ENCODE results near the gene TREML4.

The TREML4 gene

DNA sequence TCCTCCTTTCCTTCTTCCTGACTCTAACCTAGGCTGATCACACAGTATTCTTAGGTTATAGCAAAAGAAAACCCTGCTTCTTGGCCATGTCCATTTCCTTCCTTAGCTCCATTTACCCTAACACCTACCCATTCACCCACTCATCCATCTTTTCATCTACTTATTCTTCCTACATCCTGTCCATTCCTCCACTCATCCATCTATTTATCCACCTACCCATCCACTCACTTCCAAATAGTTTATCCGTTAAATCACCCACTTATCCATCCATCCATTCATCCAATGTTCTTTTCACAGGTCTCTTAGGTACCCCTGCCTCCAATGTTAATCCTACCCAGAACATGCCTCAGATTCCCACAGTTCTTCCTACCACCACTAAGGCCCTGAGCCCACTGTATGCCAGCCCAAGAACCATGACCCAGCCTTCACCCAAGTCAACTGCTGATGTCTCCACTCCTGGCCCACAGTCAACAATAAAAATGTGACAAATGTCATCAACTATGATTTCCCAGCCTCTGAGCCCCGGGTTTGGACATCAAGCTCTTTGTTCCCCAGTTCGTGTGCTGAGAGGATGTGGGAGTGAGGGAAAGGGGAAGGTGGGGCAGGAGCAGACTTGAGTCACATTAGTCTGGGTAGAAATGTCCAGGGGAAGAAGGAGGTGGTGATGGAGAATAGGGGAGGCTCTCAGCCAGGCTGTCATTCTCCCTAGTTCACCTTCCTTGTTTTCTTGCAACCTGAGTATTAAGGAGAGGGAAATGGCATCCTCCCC, 24.4 kb downstream of the TREML4 start:
- DNase-seq (ENCODE audit: low spot score): no peak
- TF ChIP-seq, protein P1, sequence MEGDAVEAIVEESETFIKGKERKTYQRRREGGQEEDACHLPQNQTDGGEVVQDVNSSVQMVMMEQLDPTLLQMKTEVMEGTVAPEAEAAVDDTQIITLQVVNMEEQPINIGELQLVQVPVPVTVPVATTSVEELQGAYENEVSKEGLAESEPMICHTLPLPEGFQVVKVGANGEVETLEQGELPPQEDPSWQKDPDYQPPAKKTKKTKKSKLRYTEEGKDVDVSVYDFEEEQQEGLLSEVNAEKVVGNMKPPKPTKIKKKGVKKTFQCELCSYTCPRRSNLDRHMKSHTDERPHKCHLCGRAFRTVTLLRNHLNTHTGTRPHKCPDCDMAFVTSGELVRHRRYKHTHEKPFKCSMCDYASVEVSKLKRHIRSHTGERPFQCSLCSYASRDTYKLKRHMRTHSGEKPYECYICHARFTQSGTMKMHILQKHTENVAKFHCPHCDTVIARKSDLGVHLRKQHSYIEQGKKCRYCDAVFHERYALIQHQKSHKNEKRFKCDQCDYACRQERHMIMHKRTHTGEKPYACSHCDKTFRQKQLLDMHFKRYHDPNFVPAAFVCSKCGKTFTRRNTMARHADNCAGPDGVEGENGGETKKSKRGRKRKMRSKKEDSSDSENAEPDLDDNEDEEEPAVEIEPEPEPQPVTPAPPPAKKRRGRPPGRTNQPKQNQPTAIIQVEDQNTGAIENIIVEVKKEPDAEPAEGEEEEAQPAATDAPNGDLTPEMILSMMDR (IDR thresholded peaks at IDR 0.05; ENCODE audit: extremely low read depth, missing control alignments): no peak

DNA sequence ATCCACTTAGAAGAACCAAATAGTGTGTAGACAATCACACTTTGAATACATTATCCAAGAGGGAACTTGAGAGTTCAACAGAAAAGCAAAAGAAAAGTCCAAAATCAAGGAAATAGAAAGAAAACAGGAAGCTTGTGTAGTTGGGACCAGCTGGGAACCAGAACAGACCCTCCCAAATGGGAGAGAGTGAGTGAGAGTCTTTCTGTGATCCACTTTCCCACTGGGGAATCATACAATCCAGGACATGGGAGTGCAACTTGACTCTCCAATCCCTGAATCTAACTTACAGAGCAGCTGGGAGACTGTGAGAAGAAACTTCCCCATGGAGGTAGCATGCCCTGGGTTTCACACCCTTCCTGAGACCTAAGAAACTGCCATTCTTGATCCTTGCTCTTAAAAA, 27.0 kb downstream of the TREML4 start:
- no peak for DNase-seq (ENCODE audit: low spot score)
- TF ChIP-seq, protein P1 (IDR thresholded peaks at IDR 0.05; ENCODE audit: extremely low read depth, missing control alignments): no peak

- no peak for DNase-seq (ENCODE audit: low spot score)
- TF ChIP-seq, protein P1 (IDR thresholded peaks at IDR 0.05; ENCODE audit: extremely low read depth, missing control alignments): no peak
These were observed 27.6 kb downstream of the TREML4 start for GRCh38 chr6:41255638-41256246.

GRCh38 chr6:41256383-41256782, 28.2 kb downstream of the TREML4 start:
- TF ChIP-seq, protein P1 (IDR thresholded peaks at IDR 0.05; ENCODE audit: extremely low read depth, missing control alignments): no peak
- peak; percentile 38 for DNase-seq (ENCODE audit: low spot score)

DNA sequence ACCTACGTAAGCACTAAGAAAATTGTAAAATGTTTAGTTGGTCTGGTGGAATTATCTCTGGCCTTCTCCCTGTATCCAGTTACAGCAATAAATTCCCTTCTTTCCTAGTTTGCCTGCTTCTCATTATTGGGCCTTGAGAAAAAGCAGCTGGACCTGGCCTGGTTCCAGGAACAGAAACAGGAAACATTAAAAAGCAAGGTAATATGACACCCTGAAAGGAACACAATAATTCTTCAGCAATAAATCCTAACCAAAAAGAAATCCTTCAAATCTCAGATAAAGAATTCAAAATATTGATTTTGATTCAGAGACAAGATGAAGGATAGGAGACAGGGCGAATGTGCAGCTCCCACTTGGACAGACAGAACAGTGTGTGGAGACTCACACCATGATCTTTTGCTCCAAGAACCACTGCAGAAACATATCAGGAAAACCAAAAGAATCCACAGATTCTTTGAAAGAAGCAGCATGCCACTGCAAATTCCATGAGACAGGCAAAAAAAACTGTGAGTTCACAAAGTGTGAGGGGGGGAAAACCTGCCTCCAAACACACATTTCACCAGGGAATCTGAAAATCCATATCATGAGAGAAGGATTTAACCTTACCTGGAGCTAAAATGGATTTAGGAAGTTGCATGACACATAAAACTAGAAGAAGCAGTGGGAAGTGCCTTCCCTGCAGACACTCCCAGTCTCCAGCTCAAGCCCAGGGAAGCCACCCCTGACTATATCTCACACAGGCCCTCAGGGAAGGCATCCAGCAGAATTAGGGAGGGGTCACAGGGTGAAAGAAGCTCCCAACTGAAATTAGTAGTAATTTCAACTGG, 29.4 kb downstream of the TREML4 start:
- no peak for DNase-seq (ENCODE audit: low spot score)
- TF ChIP-seq, protein P1 (IDR thresholded peaks at IDR 0.05; ENCODE audit: extremely low read depth, missing control alignments): no peak

DNA sequence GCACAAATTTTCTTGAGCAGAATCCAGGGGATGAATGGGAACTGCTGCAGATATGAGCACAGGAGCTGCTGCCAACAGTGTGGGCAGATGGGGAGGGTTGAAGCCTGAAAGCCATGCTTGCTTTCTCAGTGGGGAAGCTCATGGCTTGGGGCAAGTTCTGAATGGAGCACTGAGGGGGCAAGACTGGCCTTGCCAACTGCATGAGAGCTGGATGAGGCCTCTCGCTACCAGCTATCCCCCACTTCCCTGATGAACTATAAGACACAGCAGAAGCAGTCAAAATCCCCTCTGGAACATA, 30.0 kb downstream of the TREML4 start:
- TF ChIP-seq, protein P1 (IDR thresholded peaks at IDR 0.05; ENCODE audit: extremely low read depth, missing control alignments): no peak
- DNase-seq (ENCODE audit: low spot score): no peak

DNA sequence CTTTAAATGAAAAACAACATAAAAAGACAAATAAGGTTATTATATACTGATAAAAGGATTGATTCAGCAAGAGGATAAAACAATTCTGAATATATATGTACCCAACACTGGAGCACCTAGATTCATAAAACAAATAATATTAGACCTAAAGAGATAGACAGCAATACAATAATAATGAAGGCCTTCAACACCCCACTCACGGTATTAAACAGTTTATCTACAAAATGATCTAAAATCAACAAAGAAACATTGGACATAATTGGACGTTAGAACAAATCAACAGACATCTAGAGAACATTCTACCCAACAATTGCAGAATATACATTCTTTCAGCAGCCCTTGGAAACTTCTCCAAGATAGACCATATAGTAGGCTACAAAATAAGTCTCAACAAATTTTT, 34.3 kb downstream of the TREML4 start:
- TF ChIP-seq, protein P1 (IDR thresholded peaks at IDR 0.05; ENCODE audit: extremely low read depth, missing control alignments): no peak
- no peak for DNase-seq (ENCODE audit: low spot score)

All from GM20000 (cell line).